ENCODE data around the gene IL17RD. TPM values are rescaled to one million over a fixed set of nuclear protein-coding genes. Genes with fewer than 3 reads are reported as not detected.

Gene IL17RD
- total and polyA plus RNA-seq, 9 of the 15 experiments (the other 6 are each of a cell fraction or from before 2014, with no cell fraction given) = under 0.01 to 0.09 (median 0.04) TPM; not detected in 4

- TF ChIP-seq SMC3 (conservative IDR thresholded peaks at IDR 0.05; ENCODE audit: insufficient read depth, low read depth, low read length) = no peak
- TF ChIP-seq HES1 (IDR thresholded peaks at IDR 0.05; ENCODE audit: low read depth) = no peak
- no peak for TF ChIP-seq ZNF445 (CRISPR knock-in tag; IDR thresholded peaks at IDR 0.05; ENCODE audit: low read depth)
- TF ChIP-seq, protein P1, sequence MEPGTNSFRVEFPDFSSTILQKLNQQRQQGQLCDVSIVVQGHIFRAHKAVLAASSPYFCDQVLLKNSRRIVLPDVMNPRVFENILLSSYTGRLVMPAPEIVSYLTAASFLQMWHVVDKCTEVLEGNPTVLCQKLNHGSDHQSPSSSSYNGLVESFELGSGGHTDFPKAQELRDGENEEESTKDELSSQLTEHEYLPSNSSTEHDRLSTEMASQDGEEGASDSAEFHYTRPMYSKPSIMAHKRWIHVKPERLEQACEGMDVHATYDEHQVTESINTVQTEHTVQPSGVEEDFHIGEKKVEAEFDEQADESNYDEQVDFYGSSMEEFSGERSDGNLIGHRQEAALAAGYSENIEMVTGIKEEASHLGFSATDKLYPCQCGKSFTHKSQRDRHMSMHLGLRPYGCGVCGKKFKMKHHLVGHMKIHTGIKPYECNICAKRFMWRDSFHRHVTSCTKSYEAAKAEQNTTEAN (CRISPR knock-in tag; IDR thresholded peaks at IDR 0.05) = no peak
- no peak for TF ChIP-seq CC2D1A (IDR thresholded peaks at IDR 0.05)
- no peak for TF ChIP-seq ZNF347 (CRISPR knock-in tag; IDR thresholded peaks at IDR 0.05; ENCODE audit: low read depth)
- TF ChIP-seq LARP7 (IDR thresholded peaks at IDR 0.05) = no peak
- no peak for TF ChIP-seq ZNF165 (CRISPR knock-in tag; IDR thresholded peaks at IDR 0.05; ENCODE audit: borderline replicate concordance)
- no peak for TF ChIP-seq BRD4 (IDR thresholded peaks at IDR 0.05)
- no peak for TF ChIP-seq RCOR1 (IDR thresholded peaks at IDR 0.05; ENCODE audit: borderline replicate concordance in 1 of 2, low read depth in 2 of 2, low read length in 2 of 2)
- no peak for TF ChIP-seq NRF1 (conservative IDR thresholded peaks at IDR 0.05 in 1 of 2, IDR thresholded peaks at IDR 0.05 in 1 of 2)
- TF ChIP-seq BDP1 (IDR thresholded peaks at IDR 0.05; ENCODE audit: insufficient read depth, insufficient read length) = no peak
- TF ChIP-seq RFX5 (IDR thresholded peaks at IDR 0.05; ENCODE audit: low read depth, low read length) = no peak
- TF ChIP-seq NFATC3 (IDR thresholded peaks at IDR 0.05) = no peak
- no peak for TF ChIP-seq MYBL2 (IDR thresholded peaks at IDR 0.05; ENCODE audit: low read depth)
- no peak for TF ChIP-seq MYBL2 (CRISPR knock-in tag; IDR thresholded peaks at IDR 0.05; ENCODE audit: borderline replicate concordance)
- no peak for TF ChIP-seq RAD51 (IDR thresholded peaks at IDR 0.05; ENCODE audit: borderline replicate concordance, low read depth)
- H2AFZ ChIP-seq (ENCODE audit: low read depth, low read length) = no peak overlapping the region
- H4K20me1 ChIP-seq (replicated peaks; ENCODE audit: control insufficient read depth, insufficient read depth, low read length) = no peaks in the 10 kb centered on the region
- H3K9me1 ChIP-seq (ENCODE audit: control insufficient read depth, insufficient read depth, low read length) = no peaks in the 10 kb centered on the region
- no peak for ATAC-seq
- no peaks in the 10 kb centered on the region for H3K9me3 ChIP-seq (replicated peaks; ENCODE audit: control insufficient read depth, insufficient read depth, low read depth, low read length)
- no peak overlapping the region for H3K9ac ChIP-seq (ENCODE audit: insufficient read depth in 1 of 2, low read depth in 2 of 2, low read length in 2 of 2)
- CTCF ChIA-PET (ENCODE audit: low intra/inter-chr PET ratio) = no interaction called here
- no peaks in the 10 kb centered on the region for H3K36me3 ChIP-seq (ENCODE audit: control insufficient read depth, insufficient read depth, low read length)
- H3K79me2 ChIP-seq (ENCODE audit: control insufficient read depth, insufficient read depth, low read length) = no peaks in the 10 kb centered on the region
- POLR2A ChIA-PET = no interaction called here
- no peak for FAIRE-seq
- WGBS (ENCODE audit: insufficient coverage, low coverage, missing lambda C conversion rate) = 4% methylated on average over 2 of the region's 2 CpGs
- H3K4me2 ChIP-seq (ENCODE audit: insufficient read depth, low read length) = no peak overlapping the region
- no peak overlapping the region for H3K4me3 ChIP-seq
- DNase-seq (ENCODE audit: extremely low read depth in 1 of 4, low spot score in 3 of 4) = no peak
- no peak overlapping the region for H3K27ac ChIP-seq (ENCODE audit: extremely low read depth, low read depth, low read length)
- peaks cover 0 to 21% of the 10 kb centered on the region in 2 experiments; a peak in 2 of 5 replicates for H3K4me1 ChIP-seq (replicated peaks in 1 of 2; ENCODE audit: control insufficient read depth in 2 of 2, insufficient read depth in 2 of 2, low read length in 2 of 2)
- in situ Hi-C loops (cut with MboI) (no loop called here), intact Hi-C loops (cut with micrococcal nuclease) (loop anchor here (5.0 to 10.0 kb wide), 2 partner anchors 66 to 173 kb away; no protein-coding TSS in a partner anchor)
- H3K27me3 ChIP-seq (ENCODE audit: control insufficient read depth in 2 of 2, insufficient read depth in 2 of 2, low read length in 2 of 2) = peaks cover 10 to 21% of the 10 kb centered on the region in 2 experiments
- no TSS peak for BruUV-seq (replicated peaks)
Measured at GRCh38 chr3:57168151-57168550, 3.0 kb upstream of the IL17RD start.

All from K562 (cell line).